Liver (tissue), 9 donors: ENCODE data around the gene SRSF5. TPM values are rescaled to one million over a fixed set of nuclear protein-coding genes. Genes with fewer than 3 reads are reported as not detected.

Experiments used
- DNase-seq: peaks from one replicate; pipeline ENCODE4 v3.0.0-alpha.2; 2017; ENCODE audit warnings: low spot score
- H3K27ac ChIP-seq, 2 donors: one replicate each; pipeline ENCODE4 v1.7.0; 2013; ENCODE audit warnings: inconsistent platforms in 2 of 2, low read length in 2 of 2, control low read depth in 1 of 2, low read depth in 1 of 2, mild to moderate bottlenecking in 1 of 2
- H3K27me3 ChIP-seq, 4 donors: one replicate each; pipeline versions ENCODE4 v1.6.1 to v1.7.0; 2013; ENCODE audit warnings: low read length in 3 of 4, inconsistent platforms in 1 of 4, mild to moderate bottlenecking in 1 of 4, moderate library complexity in 1 of 4; ENCODE audit not compliant: control insufficient read depth in 4 of 4, insufficient read depth in 4 of 4
- H3K36me3 ChIP-seq, 4 donors: one replicate each; pipeline versions ENCODE4 v1.6.1 to v1.7.0; 2013; ENCODE audit warnings: low read length in 3 of 4, mild to moderate bottlenecking in 3 of 4, low read depth in 1 of 4, moderate library complexity in 1 of 4; ENCODE audit not compliant: control insufficient read depth in 4 of 4, insufficient read depth in 3 of 4
- H3K4me1 ChIP-seq, 4 donors: one replicate each; pipeline versions ENCODE4 v1.6.1 to v1.7.0; 2013; ENCODE audit warnings: low read length in 3 of 4, mild to moderate bottlenecking in 3 of 4, moderate library complexity in 1 of 4; ENCODE audit not compliant: control insufficient read depth in 4 of 4, insufficient read depth in 4 of 4
- H3K4me3 ChIP-seq, 3 donors: one replicate each; pipeline versions ENCODE4 v1.6.1 to v1.7.0; 2013; ENCODE audit warnings: low read length in 3 of 3, control low read depth in 1 of 3, low read depth in 1 of 3, mild to moderate bottlenecking in 1 of 3
- H3K9ac ChIP-seq, 2 donors: one replicate each; pipeline ENCODE4 v1.7.0; 2013; ENCODE audit warnings: low read length in 2 of 2, mild to moderate bottlenecking in 2 of 2, moderate library complexity in 2 of 2, control low read depth in 1 of 2, low read depth in 1 of 2
- H3K9me3 ChIP-seq, 4 donors: one replicate each; pipeline versions ENCODE4 v1.6.1 to v1.7.0; 2013; ENCODE audit warnings: low read length in 3 of 4; ENCODE audit not compliant: control insufficient read depth in 4 of 4
- FOXA1 ChIP-seq: IDR thresholded peaks from 2 replicates; pipeline ENCODE4 v1.6.1; 2016; ENCODE audit warnings: antibody characterized with exemption
- FOXA2 ChIP-seq: IDR thresholded peaks from 2 replicates; pipeline ENCODE4 v1.6.1; 2016; ENCODE audit warnings: antibody characterized with exemption
- GABPA ChIP-seq, 2 donors: IDR thresholded peaks in 1 of 2; conservative IDR thresholded peaks in 1 of 2; 2 replicates each; pipeline ENCODE4 v1.6.1; 2016; ENCODE audit warnings: antibody characterized with exemption in 2 of 2, mild to moderate bottlenecking in 1 of 2, moderate library complexity in 1 of 2
- HNF4A ChIP-seq, 2 donors: conservative IDR thresholded peaks; 2 replicates each; pipeline ENCODE4 v1.6.1; 2016; ENCODE audit warnings: antibody characterized with exemption in 2 of 2, mild to moderate bottlenecking in 2 of 2
- HNF4G ChIP-seq: IDR thresholded peaks from 2 replicates; pipeline ENCODE4 v1.6.1; 2016; ENCODE audit warnings: antibody characterized with exemption
- JUND ChIP-seq, 2 donors: IDR thresholded peaks; 2 replicates each; pipeline ENCODE4 v1.6.1; 2016; ENCODE audit warnings: antibody characterized with exemption in 2 of 2
- NR2F2 ChIP-seq: IDR thresholded peaks from 2 replicates; pipeline ENCODE4 v1.6.1; 2016; ENCODE audit warnings: antibody characterized with exemption
- RAD21 ChIP-seq, 2 donors: IDR thresholded peaks; 2 replicates each; pipeline ENCODE4 v1.6.1; 2016; ENCODE audit warnings: antibody characterized with exemption in 2 of 2, mild to moderate bottlenecking in 2 of 2
- RXRA ChIP-seq, 2 donors: IDR thresholded peaks; 2 replicates each; pipeline ENCODE4 v1.6.1; 2017 to 2018; ENCODE audit warnings: antibody characterized with exemption in 2 of 2, mild to moderate bottlenecking in 1 of 2
- SP1 ChIP-seq: IDR thresholded peaks from 2 replicates; pipeline ENCODE4 v1.6.1; 2018; ENCODE audit warnings: antibody characterized with exemption, mild to moderate bottlenecking
- TAF1 ChIP-seq: conservative IDR thresholded peaks from 2 replicates; pipeline ENCODE4 v1.6.1; 2016; ENCODE audit warnings: antibody characterized with exemption, mild to moderate bottlenecking
- YY1 ChIP-seq: IDR thresholded peaks from 2 replicates; pipeline ENCODE4 v1.6.1; 2016; ENCODE audit warnings: antibody characterized with exemption, mild to moderate bottlenecking
- WGBS: extraction: QIAGEN DNeasy Blood & Tissue Kit; methylation state at CpG from one replicate; pipeline ENCODE4 v1.1.7; 2013; 5-methylcytosine and 5-hydroxymethylcytosine counted together
- polyA plus RNA-seq, 2 donors: library from polyadenylated mRNA; stranded (reverse) in 1 of 2; unstranded in 1 of 2; fragments of 200-250 nt in 1 of 2; fragments of >200 nt in 1 of 2; fragmentation: Nextera tagmentation in 1 of 2; extraction: Ambion mirVana in 1 of 2; gene quantifications; one replicate each; pipeline versions ENCODE4 v1.2.1 to v1.2.3, GENCODE V29; 2013 to 2015
- total RNA-seq, 2 donors: library from RNA; depleted of rRNA; stranded (reverse); fragments of >200 nt; gene quantifications; one replicate each; pipeline ENCODE4 v1.2.3, GENCODE V29; 2014
- TF ChIP-seq, protein P1 (sequence below): fragments of 150-350 bp; IDR thresholded peaks from 2 replicates; pipeline ENCODE4 v1.5.1; 2017; ENCODE audit warnings: improper control_type of control experiment, low read depth, low read length; ENCODE audit not compliant: missing input control
- TF ChIP-seq, protein P2 (sequence below): IDR thresholded peaks from 2 replicates; pipeline ENCODE4 v1.6.1; 2016; ENCODE audit warnings: antibody characterized with exemption
- TF ChIP-seq, protein P3 (sequence below): IDR thresholded peaks from 2 replicates; pipeline ENCODE4 v1.6.1; 2016; ENCODE audit warnings: antibody characterized with exemption
- TF ChIP-seq, protein P4 (sequence below): IDR thresholded peaks from 2 replicates; pipeline ENCODE4 v1.6.1; 2016; ENCODE audit warnings: antibody characterized with exemption, mild to moderate bottlenecking
- donor health status: healthy.
- donor health status: healthy.
- donor health status: healthy.
- donor health status: healthy.
- donor health status: healthy.

Gene SRSF5
- total and polyA plus RNA-seq, 4 donors: 74.4 to 254 (median 148) TPM

DNA sequence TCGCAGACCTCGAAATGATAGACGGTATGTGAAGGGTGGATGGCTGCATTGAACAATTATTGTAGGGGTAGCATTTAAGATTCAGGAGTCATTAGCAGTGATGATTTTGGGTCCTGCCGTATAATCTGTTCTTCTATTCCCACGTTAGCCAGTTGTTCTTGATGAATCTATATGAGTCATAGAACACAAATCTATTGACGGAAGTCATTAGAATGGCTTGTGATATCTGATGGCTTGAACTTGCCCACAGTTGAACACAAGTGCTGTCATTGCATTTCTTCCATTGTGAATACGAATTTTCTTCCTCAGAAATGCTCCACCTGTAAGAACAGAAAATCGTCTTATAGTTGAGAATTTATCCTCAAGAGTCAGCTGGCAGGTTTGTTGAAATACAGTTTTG is 1.9 kb downstream of the SRSF5 start:
- no peak overlapping the region for H3K9ac ChIP-seq
- H3K36me3 ChIP-seq: peaks cover 16 to 52% (median 51%) of the 10 kb centered on the region in 4 donors
- TF ChIP-seq, protein P1, sequence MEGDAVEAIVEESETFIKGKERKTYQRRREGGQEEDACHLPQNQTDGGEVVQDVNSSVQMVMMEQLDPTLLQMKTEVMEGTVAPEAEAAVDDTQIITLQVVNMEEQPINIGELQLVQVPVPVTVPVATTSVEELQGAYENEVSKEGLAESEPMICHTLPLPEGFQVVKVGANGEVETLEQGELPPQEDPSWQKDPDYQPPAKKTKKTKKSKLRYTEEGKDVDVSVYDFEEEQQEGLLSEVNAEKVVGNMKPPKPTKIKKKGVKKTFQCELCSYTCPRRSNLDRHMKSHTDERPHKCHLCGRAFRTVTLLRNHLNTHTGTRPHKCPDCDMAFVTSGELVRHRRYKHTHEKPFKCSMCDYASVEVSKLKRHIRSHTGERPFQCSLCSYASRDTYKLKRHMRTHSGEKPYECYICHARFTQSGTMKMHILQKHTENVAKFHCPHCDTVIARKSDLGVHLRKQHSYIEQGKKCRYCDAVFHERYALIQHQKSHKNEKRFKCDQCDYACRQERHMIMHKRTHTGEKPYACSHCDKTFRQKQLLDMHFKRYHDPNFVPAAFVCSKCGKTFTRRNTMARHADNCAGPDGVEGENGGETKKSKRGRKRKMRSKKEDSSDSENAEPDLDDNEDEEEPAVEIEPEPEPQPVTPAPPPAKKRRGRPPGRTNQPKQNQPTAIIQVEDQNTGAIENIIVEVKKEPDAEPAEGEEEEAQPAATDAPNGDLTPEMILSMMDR: no peak
- TF ChIP-seq, protein P2, sequence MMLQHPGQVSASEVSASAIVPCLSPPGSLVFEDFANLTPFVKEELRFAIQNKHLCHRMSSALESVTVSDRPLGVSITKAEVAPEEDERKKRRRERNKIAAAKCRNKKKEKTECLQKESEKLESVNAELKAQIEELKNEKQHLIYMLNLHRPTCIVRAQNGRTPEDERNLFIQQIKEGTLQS: no peak
- no peak for TF ChIP-seq NR2F2
- no peaks in the 10 kb centered on the region for H3K9me3 ChIP-seq
- DNase-seq: no peak
- H3K4me1 ChIP-seq: peaks cover 6 to 40% (median 27%) of the 10 kb centered on the region in 4 donors
- H3K4me3 ChIP-seq: peak overlapping the region; percentile 73 to 86 (median 77)
- H3K27me3 ChIP-seq: no peaks in the 10 kb centered on the region
- H3K27ac ChIP-seq: peak overlapping the region; percentile 97 to 100
- 82% methylated on average over 8 of the region's 8 CpGs for WGBS

DNA sequence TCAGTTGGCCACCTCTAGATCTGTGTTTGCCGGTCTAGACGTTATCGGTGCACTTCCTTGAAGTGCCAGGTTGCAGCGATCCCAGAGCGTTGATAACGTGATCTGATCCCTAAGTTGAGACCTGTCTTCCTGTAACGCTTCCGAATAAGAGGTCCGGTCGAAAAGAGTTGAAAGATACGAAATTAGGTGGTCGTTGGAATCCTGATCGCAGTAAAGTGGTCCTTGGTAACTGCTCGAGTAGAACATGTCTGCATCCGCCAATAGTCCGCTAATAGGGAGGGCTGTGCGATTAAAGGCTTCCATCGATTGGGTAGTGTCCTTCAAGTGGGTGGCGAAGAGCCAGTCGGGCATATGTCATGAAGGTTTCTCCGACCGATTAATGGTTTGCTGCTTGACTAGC is 2.7 kb downstream of the SRSF5 start:
- Histone ChIP-seq H3K27me3 (no peaks in the 10 kb centered on the region), H3K4me1 (peaks cover 6 to 40% (median 27%) of the 10 kb centered on the region in 4 donors), H3K4me3 (no peak overlapping the region), H3K9ac (no peak overlapping the region), H3K36me3 (peaks cover 16 to 58% (median 55%) of the 10 kb centered on the region in 4 donors), H3K9me3 (no peaks in the 10 kb centered on the region), H3K27ac (no peak overlapping the region)
- WGBS: 92% methylated on average over 22 of the region's 22 CpGs
- TF ChIP-seq GABPA (IDR thresholded peaks at IDR 0.05 in 1 of 2, conservative IDR thresholded peaks at IDR 0.05 in 1 of 2) (no peak), TAF1 (no peak), HNF4A (conservative IDR thresholded peaks at IDR 0.05) (no peak), HNF4G (no peak), RXRA (IDR thresholded peaks at IDR 0.05) (no peak), FOXA2 (no peak)
- TF ChIP-seq, protein P2: no peak
- TF ChIP-seq, protein P1: no peak
- TF ChIP-seq, protein P3, sequence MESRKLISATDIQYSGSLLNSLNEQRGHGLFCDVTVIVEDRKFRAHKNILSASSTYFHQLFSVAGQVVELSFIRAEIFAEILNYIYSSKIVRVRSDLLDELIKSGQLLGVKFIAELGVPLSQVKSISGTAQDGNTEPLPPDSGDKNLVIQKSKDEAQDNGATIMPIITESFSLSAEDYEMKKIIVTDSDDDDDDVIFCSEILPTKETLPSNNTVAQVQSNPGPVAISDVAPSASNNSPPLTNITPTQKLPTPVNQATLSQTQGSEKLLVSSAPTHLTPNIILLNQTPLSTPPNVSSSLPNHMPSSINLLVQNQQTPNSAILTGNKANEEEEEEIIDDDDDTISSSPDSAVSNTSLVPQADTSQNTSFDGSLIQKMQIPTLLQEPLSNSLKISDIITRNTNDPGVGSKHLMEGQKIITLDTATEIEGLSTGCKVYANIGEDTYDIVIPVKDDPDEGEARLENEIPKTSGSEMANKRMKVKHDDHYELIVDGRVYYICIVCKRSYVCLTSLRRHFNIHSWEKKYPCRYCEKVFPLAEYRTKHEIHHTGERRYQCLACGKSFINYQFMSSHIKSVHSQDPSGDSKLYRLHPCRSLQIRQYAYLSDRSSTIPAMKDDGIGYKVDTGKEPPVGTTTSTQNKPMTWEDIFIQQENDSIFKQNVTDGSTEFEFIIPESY: no peak
- no peak for DNase-seq

DNA sequence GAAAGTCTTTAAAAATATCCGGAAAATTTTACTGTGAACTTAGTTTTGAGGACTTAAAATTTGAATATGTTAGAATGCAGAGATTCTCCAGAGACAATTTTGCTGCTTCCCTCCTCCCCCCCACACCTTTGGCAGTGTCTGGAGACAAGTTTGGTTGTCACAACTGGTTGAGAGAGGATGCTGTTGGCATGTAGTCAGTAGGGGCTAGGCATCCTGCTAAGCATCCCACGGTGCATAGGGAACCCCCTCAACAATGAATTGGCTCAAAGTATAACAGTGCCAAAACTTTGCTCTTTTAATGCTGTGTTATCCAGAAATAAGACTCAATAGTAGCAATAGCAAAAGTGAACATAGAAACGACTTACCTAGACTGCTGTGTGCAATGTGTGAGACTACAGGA is 3.6 kb downstream of the SRSF5 start:
- H3K36me3 ChIP-seq: peaks cover 16 to 68% (median 63%) of the 10 kb centered on the region in 4 donors
- no peaks in the 10 kb centered on the region for H3K9me3 ChIP-seq
- no peak for DNase-seq
- H3K27me3 ChIP-seq: no peaks in the 10 kb centered on the region
- no peak overlapping the region for H3K27ac ChIP-seq
- no peak overlapping the region for H3K9ac ChIP-seq
- 80% methylated on average over 3 of the region's 3 CpGs for WGBS
- no peak overlapping the region for H3K4me3 ChIP-seq
- peaks cover 6 to 40% (median 27%) of the 10 kb centered on the region in 4 donors for H3K4me1 ChIP-seq
- TF ChIP-seq, protein P4, sequence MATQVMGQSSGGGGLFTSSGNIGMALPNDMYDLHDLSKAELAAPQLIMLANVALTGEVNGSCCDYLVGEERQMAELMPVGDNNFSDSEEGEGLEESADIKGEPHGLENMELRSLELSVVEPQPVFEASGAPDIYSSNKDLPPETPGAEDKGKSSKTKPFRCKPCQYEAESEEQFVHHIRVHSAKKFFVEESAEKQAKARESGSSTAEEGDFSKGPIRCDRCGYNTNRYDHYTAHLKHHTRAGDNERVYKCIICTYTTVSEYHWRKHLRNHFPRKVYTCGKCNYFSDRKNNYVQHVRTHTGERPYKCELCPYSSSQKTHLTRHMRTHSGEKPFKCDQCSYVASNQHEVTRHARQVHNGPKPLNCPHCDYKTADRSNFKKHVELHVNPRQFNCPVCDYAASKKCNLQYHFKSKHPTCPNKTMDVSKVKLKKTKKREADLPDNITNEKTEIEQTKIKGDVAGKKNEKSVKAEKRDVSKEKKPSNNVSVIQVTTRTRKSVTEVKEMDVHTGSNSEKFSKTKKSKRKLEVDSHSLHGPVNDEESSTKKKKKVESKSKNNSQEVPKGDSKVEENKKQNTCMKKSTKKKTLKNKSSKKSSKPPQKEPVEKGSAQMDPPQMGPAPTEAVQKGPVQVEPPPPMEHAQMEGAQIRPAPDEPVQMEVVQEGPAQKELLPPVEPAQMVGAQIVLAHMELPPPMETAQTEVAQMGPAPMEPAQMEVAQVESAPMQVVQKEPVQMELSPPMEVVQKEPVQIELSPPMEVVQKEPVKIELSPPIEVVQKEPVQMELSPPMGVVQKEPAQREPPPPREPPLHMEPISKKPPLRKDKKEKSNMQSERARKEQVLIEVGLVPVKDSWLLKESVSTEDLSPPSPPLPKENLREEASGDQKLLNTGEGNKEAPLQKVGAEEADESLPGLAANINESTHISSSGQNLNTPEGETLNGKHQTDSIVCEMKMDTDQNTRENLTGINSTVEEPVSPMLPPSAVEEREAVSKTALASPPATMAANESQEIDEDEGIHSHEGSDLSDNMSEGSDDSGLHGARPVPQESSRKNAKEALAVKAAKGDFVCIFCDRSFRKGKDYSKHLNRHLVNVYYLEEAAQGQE: no peak
- TF ChIP-seq FOXA1: no peak
- no peak for TF ChIP-seq YY1
- TF ChIP-seq JUND (IDR thresholded peaks at IDR 0.05): no peak
- TF ChIP-seq SP1: no peak
- TF ChIP-seq FOXA2: no peak
- TF ChIP-seq HNF4G: no peak
- no peak for TF ChIP-seq RAD21 (IDR thresholded peaks at IDR 0.05)
- no peak for TF ChIP-seq GABPA (IDR thresholded peaks at IDR 0.05 in 1 of 2, conservative IDR thresholded peaks at IDR 0.05 in 1 of 2)
- TF ChIP-seq TAF1: no peak
- no peak for TF ChIP-seq NR2F2
